DMS53 treated with DMSO at 0.1 percent for 48 hours (cell line): ENCODE data around the gene ZNF543.
"Not testable (repeated sequence)": the region's sequence is repeated elsewhere in the genome, so short reads cannot be mapped to it uniquely, and the experiment has no call there.

Experiments
- DNase-seq: peaks from one replicate; lab custom pipeline; 2025; ENCODE audit not compliant: unreplicated experiment; lab: John Stamatoyannopoulos, UW

Gene ZNF543

DNA sequence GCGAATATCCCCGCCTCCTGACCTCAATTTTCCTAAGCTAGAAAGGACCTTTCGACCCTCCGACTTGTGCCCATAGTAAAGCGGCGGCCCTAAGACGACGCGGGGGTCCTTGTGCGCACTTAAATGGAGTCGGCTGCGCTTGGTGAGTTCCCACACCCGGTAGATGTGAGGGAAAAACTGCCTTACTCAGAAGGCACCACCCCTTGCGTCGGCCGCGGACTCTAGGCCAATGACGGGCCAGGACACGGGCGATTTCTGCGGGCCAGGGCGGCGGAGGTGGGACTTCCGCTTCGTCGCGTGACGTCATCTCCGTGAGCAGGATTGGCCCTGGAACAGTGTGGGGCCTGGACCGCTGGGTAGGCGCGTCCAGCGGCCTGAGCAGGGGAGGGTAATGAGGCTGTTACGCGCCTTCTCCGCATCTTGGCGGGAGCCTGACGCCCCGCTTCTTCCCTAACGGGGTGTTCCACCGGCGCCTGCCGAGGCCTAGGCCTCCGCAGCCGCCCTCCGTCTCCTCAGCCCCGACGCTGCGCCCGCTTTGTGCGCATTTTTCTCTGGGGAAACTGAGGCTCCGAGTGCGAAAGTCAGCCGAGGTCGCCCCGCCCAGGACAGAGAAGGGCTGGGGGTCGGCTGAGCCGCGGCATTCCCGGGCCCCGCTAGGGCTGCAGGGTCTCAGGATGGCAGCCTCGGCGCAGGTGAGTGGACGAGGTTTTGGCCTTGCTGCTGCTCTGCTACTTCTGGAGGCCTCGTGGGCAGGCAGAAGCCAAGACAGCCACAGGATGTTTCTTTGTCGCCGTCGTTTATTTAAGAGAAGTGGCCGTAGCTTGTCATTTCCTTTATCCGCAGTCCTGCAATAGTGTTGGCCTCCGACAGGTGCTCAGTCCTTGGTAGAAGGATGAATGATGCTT is at the start of gene ZNF543:
TSS of gene ZNF543 (plus strand) at position 293 of the 905 bp plus-strand sequence. CDS start at position 675, 382 bp downstream.
- peak; percentile 88 for DNase-seq

DNA sequence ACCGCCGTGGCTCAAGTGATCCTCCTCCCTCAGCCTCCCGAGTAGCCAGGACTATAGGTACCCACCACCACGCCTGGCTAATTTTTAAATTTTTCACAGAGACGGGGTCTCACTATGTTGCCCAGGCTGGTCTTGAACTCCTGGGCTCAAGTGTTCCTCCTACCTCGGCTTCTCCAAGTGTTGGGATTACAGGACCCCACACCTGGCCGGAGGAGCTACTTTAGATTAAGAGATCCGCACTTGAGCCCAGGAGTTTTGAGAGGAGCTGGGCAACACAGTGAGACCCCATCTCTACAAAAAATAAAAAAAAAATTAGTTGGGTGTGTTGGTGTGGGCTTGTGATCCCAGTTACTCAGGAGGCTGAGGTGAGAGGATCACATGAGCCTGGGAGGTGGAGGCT is 49.0 kb upstream of the ZNF543 start:
- DNase-seq = no peak

DNA sequence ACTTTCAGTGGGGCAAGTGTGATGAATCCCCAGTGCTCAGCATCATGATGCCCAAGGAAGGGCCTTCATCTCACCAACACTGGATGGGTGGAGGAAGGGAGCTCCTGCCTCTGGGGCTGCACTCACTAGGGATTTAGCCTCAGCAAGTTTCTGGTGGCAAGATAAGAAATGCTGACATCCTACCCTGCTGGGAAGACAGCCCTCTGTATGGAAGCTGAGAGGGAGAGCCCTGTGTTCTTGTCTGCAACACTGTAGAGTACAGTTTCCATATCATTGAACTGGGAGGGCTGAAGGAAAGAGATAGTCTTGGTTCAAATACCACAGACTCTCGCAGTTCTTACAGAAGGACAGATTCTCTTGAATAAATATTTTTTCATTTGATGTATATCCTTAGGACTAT is 47.3 kb upstream of the ZNF543 start:
- no peak for DNase-seq

DNA sequence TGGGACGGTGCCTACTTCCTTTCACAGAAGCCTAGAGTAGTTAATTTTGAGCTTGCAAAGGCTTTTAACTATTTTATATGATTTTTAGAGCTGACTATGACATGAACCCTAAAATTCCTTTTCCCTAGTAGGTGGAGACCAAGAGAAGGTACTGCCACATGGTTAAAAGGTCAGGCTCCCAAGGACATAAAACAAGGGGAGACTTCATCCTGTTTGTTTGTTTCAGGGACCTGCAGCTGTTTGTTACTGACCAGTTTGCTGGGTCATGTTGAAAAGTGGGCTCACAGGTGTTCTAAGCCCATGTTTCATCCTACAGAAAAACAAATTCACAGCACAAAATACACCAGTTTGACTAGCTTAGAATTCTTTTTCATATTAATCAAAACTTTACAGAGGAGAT is 43.8 kb upstream of the ZNF543 start:
- DNase-seq = no peak

DNA sequence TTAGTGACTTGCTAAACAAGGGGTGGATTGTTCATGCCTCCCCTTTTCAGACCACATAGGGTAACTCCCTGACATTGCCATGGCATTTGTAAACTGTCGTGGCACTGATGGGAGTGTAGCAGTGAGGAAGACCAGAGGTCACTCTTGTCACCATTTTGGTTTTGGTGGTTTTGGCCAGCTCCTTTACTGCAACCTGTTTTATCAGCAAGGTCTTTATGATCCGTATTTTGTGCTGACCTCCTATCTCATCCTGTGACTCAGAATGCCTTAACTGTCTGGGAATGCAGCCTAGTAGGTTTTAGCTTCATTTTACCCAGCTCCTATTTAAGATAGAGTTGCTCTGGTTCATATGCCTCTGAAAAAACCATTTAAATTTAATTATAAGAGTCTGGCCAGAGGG is 41.8 kb upstream of the ZNF543 start:
- DNase-seq = not testable (repeated sequence)

DNA sequence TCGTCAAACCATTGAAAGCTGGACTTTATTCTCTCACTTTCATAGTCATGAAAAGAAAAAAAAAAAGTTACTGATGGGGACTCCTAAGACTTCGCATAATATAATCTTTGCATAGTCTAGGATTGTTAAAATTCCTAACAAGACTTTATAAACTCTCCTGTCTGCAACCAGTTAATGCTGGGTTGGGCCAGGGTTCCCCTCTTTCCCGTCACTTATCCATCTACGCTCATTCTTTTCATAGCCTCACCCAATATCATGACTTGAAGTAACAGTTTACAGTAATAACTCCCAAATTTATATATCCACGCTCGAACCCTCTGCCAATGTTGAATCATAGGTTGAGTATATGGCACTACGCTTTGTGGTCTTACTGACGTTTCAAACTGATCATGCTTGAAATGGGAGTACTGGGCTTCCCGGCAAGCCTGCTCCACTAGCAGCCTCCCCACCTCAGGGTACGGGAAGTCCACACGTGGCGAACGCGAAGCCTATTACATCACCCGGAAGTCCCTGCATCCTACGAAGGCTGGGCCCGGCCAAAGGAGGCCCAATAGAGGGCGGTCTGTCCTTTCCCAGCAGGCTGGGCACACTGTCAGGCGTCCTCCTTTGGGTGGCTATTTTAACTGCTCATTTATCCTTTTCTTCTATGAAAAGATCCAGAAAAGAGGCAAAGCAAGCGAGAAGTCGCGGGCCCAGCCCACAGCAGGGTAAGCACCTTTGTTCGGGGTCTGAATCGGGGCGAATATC is 40.7 kb upstream of the ZNF543 start:
- peak; percentile 95 for DNase-seq

DNA sequence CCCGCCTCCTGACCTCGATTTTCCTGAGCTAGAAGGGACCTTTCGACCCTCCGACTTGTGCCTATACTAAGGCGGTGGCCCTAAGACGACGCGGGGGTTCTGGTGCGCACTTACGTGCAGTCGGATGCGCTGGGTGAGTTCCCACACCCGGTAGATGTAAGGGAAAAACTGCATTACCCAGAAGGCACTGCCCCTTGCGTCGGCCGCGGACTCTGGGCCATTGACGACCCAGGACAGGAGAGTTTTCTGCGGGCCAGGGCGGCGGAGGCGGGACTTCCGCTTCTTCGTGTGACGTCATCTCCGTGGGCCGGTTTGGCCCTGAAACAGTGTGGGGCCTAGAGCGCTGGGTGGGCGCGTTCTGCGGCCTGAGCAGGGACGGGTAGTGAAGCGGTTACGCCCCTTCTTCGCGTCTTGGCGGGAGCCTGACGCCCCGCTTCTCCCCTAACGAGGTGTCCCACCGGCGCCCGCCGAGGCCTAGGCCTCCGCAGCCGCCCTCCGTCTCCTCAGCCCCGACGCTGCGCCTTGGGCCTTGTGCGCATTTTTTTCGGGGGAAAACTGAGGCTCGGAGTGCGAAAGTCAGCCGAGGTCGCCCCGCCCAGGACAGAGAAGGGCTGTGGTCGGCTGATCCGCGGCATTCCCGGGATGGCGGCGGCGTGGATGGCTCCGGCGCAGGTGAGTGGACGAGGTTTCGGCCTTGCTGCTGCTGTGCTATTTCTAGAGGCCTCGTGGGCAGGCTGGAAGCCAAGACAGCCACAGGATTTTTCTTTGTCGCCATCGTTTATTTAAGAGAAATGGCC is 39.9 kb upstream of the ZNF543 start, which contains the start of gene ZNF460:
TSS of gene ZNF460 (plus strand) at position 321 of the 797 bp plus-strand sequence. CDS start at position 643, 322 bp downstream.
- DNase-seq = peak; percentile 89

DNA sequence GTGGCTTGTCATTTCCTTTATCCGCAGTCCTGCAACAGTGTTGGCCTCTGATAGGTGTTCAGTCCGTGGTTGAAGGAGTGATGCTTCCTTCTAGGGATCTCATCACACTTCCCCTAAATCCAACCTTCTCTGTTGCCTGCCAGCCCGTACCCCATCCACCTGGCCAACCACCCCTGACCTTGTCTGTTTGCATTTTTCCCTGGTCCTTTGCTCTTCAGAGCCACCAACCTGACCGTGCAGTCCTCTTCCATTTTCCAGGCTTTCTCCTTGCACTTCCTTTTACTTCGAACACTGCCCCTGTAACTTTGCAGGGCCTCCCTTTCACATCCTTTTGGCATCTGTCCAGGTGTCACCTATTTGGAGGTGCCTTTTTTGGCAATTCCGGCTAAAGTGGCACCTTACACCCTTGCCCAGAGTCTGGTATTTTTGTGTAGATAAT is 39.3 kb upstream of the ZNF543 start:
- no peak for DNase-seq

DNA sequence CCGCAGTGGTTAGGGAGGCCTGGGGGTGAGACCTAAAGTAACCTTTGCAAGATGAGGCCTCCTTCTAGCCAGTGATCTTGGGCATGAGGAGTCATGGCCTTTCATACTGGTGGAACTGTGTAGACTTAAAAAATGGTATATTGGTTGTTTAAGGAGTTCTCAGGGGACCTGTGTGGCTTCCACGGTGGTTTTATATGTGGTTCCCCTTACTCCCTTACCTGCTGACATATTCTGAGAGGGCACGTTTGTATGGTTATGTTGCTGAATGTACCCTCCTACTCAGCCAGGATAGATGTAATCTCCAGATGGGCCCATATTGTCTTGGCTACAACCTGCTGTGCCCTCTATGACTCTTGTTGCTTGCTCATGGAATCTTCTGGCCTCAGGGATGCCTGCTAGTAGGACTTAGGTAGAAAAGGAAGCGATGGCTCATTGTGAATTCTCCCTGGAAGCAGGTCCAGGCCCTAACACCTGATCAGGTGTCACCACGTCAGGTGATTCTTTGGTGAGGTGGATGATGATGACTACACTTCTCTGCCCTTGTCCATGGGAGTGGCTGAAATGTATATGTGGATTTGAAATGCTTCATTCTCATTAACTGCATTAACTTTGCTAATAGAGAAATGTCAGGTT is 38.1 kb upstream of the ZNF543 start:
- DNase-seq = no peak

DNA sequence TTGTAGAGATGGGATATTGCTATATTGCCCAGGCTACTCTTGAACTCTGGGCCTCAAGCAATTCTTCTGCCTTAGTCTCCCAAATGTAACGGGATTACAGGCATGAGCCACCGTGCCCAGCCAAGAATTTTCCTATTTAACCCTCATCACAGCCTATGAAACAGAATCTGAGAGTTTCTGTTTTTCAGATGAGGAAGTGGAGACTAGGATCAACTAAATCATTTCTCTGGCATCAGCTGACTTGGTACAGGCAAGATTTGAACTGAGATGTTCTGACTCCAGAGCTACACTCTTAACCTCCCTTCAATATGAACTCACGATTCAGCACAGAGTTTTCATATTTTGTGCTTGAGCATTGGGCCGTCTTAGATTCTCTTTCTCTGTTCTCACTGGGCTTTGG is 31.9 kb upstream of the ZNF543 start:
- DNase-seq = no peak

DNA sequence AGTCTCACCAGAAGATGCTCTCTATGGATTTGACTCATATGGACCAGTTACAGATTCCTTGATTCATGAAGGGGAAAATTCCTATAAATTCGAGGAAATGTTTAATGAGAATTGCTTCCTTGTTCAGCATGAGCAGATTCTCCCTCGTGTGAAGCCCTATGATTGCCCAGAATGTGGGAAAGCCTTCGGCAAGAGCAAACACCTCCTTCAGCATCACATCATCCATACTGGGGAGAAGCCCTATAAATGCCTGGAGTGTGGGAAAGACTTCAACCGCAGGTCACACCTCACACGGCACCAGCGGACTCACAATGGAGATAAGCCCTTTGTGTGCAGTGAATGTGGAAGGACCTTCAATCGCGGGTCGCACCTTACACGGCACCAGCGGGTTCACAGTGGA is 29.3 kb upstream of the ZNF543 start:
- DNase-seq = no peak

DNA sequence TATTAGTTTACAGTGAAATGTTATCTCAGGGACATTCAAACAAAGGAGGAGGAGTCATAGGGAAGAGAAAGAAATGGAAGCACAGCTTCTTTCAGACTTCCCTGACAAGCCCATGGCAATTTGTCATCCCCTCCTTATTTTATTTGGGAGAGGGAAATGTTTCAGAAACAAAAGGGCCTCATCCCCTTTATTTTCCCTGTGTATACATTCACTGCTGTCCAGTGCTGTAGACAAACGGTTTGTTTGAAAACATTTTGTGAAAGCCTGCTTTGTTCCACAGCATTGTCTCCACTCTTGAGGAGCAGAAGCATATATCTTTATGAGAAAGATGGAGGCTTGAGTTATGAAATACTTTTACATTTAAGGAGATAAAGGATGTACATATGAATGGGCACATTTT is 27.7 kb upstream of the ZNF543 start:
- DNase-seq = no peak

DNA sequence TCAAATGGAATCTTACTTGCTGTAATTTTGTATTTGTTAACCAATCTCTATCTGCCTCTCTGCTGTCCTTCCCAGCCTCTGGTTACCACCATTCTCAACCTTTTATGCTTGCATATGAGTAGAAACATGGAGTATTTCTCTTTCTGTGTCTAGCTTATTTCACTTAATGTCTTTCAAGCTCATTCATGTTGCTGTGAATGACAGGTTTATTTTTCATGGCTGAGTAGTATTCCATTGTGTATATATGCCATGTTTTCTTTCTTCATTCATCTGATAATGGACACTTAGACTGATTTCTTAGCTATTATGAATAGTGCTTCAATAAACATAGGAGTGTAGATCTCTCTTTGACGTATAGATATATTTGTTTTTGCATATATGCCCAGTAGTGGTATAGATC is 26.6 kb upstream of the ZNF543 start:
- no peak for DNase-seq

DNA sequence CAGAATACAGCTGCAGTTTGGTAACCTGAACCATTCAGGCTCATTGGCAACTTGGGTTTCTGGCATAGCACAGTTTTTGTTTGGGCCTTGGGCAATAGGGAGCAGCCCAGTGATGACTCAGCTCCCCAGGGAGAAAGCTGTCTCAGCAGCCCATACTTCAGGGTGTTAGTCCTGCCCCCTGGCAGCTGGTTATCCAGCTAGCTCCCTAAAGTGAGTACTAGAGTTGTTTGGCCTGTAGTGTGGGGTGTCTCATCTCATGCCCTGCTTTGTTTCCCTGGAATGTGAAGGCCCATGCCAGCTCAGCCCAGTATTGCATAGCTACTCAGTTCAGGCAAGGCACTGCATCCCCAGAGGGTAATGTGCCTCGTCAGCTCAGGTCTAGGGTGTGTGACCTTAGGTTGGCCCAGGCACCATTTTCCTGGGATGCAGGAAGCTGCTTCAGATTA is 18.2 kb upstream of the ZNF543 start:
- no peak for DNase-seq

DNA sequence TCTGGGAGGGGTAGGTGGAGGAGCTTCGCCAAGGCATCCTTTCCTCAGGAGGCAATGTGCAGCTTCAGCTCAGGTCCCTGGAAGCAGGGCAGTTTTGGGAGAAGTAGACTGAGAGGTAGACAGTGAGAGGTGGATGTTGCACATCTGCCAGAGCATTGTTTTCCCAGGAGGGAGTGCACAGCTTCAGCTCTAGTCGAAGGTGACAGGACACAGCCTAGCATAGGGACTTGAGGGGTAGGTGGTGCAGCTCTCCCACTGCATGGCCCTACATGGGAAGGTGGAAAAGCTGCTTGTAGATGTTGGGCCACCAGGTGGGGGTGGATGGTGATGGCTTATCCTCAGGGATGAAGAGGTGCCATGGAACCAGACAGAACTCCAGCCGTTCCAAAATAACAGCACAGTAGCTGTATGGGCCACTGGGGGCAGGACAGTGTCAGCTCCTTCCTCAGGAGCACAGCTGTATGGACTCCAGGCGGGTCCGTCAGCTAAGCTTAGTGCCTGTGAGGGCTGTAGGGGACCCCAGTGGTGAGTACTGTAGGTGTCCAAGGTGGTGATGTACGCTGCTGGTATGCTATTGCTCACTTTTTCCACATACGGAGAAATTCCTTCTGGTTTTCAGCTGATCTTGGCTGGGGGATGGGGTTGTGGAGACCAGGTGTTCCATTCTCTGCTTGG is 17.4 kb upstream of the ZNF543 start:
- DNase-seq = no peak

DNA sequence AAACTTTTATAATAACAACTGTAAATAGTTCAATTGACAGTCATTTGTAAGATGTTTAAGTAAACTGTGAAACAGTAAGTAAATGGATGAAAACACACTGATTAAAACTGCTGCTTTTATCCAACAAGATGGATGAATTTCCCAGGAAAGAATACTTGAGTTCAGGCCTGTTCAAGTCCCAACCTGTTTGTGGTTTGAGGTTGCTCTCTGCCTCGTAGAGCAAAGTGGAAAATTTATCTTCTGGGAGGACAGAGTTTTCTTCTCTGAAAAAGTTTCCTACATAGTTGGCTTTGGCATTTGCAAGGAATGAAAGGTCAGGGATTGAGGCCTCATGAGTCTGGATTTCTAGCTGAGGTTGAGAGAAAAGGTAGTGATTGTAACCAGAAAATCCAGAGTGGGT is 15.2 kb upstream of the ZNF543 start:
- no peak for DNase-seq

DNA sequence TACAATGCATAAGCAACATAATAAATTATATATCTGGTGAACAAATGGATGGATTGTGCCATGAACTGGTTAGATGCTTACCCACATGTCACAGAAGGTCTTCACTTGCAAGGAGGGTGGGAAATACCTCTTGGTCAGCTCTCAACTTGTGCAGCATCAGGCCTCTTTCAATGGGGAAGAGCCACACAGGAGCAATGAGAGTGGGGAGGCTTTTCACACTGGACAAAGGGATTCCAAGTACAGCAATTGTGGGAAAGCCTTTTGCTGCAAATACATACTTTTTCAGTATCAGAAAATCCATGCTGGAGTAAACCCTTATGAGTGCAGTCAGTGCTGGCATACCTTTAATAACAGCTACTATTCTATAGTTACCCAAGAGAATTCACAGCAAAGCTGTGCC is 11.8 kb upstream of the ZNF543 start:
- no peak for DNase-seq

DNA sequence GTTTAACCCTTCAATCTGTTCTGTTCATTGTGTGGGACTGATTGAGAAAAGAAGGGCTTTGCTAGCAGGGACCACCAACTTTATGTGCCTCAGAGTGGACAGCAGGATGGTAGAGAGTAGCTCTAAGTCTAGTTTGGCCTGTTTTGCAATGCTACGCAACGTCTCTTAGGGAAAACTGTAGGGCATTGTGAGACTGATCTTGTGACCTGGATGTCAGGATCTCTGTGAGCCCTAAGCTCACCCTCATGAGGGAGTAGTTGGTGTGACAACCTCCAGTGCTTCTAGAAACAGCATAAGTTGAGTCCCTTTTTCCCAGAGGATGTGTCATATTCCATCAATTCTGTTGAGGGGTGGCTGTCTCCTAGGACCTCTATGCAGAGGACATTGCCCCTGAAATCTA is 9.5 kb upstream of the ZNF543 start:
- no peak for DNase-seq

DNA sequence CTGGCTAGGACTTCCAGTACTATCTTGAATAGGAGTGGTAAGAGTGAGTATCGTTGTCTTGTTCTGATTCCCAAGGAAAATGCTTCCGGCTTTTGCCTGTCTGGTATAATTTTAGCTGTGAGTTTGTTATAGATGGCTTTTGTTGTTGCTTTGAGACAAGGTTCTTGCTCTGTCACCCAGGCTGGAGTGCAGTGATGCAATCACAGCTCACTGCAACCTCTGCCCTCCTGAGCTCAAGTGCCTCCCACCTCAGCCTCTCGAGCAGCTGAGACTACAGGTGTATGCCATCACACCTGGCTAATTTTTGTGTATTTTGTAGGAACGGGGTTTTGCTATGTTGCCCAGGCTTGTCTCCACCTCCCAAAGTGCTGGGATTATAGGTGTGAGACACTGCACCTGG is 6.1 kb upstream of the ZNF543 start:
- peak; percentile 61 for DNase-seq

DNA sequence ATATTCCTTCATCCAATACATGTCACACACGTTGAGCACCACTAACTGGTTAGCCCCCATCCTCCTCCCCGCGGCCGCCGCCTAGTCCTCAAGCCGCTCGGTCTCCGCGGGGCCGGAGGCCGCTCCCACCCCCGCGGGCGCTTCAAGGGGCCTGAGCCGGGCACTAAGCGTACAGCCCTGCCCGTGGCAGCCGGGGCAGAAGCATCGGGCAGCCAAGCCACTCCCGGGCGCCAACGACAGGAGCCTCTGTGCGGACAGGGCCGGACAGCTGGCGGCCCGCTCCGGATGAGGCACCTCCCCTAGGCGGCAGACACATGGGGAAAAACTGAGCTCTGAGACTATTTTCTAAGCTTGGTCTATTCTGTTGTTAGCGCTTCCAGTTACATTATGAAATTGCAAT is 2.8 kb upstream of the ZNF543 start:
- no peak for DNase-seq
